K562 treated with DMSO at 1 percent for 24 hours (cell line): ENCODE data around the gene CTNNAL1. TPM values are rescaled to one million over a fixed set of nuclear protein-coding genes. Genes with fewer than 3 reads are reported as not detected.

Experiments
- total RNA-seq: library from RNA; unstranded; fragments of 300-600 nt; gene quantifications from 2 replicates; pipeline ENCODE4 v1.2.3, GENCODE V29; 2022; ENCODE audit warnings: low read depth; ENCODE audit not compliant: insufficient read depth

The CTNNAL1 gene
- total RNA-seq = 29.3 and 29.8 TPM in 2 replicates

DNA sequence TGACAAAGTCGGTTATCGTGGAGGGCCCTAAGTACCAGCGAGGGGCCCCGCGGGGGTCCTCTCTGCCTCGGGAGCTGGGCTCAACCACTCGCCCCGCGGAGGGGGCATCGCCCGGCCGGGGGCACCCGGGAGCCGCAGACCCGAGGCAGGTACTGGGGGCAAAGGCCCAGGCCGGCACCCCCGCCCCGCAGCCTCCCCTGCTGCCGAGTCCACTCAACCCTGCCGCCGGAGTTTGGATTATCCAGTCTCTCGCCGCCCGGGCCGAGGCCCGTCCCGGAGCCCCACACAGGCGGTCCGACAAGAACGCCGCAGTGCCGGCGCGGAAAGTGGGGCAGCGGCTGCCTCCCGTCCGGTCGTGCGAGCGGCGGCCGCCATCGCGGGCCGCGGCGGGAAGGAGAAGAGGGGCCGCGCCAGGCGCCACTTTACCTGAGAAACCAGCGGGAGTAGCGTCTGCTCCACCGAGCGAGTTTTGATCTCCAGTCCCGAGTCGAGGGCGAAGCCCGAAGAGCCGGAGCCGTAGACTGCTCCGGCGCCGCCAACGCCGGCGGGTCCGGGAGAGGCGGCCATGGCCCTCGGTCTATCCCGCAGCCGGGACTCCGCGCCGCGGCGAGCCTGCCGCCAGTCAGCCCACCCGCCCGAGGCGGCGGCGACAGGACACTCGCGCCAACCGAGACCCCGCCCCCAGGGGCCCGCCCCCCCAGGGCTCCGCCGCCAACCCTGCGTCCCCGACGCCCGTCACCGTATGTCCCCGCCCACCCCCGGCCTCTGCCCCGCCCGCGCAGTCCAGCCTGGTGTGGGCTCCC lies at the start of gene CTNNAL1:
CTNNAL1 (minus strand) TSS at position 624 of the 803 bp plus-strand sequence; CDS start at position 567, 57 bp downstream.

DNA sequence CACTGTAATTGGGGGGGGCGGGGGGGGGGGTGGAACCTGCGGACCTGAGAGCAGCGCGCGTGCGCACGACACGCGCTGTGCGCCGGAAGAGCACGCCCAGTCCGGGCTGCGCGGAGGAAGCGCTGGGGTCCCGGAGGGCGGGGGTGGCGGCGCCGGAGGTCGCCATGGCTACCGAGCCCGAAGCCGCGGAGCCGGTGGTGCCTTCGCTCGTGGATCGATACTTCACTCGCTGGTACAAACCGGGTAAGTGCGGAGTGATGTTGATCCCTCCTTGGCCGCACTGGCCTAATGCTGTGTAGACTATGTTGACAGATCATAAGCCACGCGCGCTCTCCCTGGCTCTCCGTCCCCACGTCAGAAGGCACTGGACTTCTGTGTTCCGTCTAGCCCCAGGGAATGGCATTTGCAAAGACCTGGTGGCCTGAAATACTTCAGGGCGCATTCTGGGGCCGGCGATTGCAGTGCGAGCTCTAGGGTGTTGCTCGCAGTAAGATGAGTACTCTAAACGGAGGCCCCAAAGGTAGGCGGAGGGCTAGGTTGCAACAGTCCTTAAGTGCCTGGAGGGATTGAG lies 78.9 kb downstream of the CTNNAL1 start, which contains the start of gene ABITRAM:
ABITRAM (plus strand) TSS at position 78 of the 571 bp plus-strand sequence; CDS start at position 165, 87 bp downstream.

DNA sequence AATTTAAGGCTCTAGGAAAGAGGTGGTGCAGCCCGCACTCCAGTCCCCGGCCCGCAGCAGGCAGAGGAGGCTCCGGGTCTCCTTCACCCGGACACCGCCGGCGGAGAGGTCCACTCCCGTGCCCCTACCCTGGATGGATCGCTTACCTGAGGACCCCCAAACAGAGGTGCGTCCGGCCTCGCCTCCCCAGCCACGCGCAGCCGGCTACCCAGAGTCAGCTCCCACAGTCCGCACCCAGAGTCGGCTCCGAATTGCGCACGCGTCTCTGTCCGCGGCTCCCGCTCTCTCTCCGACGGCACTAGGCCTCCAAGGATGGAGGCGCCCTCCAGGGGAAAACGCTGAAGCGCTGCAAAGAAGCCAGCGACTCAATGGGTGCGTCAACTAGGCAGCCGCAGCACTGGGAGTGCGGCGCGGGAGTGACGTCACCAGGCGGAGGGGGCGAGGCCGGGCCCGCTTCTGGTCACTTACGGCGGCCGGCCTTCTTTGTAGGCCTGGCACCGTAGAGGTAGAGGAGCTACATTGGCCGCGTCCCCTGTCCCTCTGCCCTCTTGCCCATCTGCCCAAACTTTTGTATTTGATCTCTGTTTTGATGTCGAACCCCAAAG lies 79.5 kb downstream of the CTNNAL1 start, which contains the start of gene ELP1:
ELP1 (minus strand) TSS at position 407 of the 605 bp plus-strand sequence. CDS start 2,978 bp downstream, outside the sequence.

Other genes starting within 250 kb of the CTNNAL1 start
- gene ACTL7B, start 157.5 kb downstream of the CTNNAL1 start, total RNA-seq = not detected in 2 replicates
- gene ACTL7A, start 151.2 kb downstream of the CTNNAL1 start, total RNA-seq = not detected in 2 replicates
- 18.2 and 24.1 TPM in 2 replicates for gene ELP1, start 79.4 kb downstream of the CTNNAL1 start, total RNA-seq
- gene ABITRAM, start 79.1 kb downstream of the CTNNAL1 start, total RNA-seq = 9.9 and 10.4 TPM in 2 replicates
- gene TMEM245, start 106.4 kb upstream of the CTNNAL1 start, total RNA-seq = 18.4 and 22.9 TPM in 2 replicates
- not detected in 2 replicates for gene FRRS1L, start 153.8 kb upstream of the CTNNAL1 start, total RNA-seq